DND-41 (cell line): ENCODE measurements around the gene DLG2.

Experiments used
- EZH2 ChIP-seq: IDR thresholded peaks from 3 replicates; pipeline ENCODE4 v1.6.1; 2012; ENCODE audit warnings: borderline replicate concordance, low read depth, mild to moderate bottlenecking, moderate library complexity, low read length, inconsistent platforms; ENCODE audit not compliant: severe bottlenecking
- TF ChIP-seq, protein P1 (sequence below): IDR thresholded peaks from 2 replicates; pipeline ENCODE4 v1.5.1; 2012; ENCODE audit warnings: borderline replicate concordance, low read length, moderate library complexity, mild to moderate bottlenecking; ENCODE audit not compliant: poor library complexity, severe bottlenecking; ENCODE audit errors: extremely low read depth

- TF ChIP-seq, protein P1, sequence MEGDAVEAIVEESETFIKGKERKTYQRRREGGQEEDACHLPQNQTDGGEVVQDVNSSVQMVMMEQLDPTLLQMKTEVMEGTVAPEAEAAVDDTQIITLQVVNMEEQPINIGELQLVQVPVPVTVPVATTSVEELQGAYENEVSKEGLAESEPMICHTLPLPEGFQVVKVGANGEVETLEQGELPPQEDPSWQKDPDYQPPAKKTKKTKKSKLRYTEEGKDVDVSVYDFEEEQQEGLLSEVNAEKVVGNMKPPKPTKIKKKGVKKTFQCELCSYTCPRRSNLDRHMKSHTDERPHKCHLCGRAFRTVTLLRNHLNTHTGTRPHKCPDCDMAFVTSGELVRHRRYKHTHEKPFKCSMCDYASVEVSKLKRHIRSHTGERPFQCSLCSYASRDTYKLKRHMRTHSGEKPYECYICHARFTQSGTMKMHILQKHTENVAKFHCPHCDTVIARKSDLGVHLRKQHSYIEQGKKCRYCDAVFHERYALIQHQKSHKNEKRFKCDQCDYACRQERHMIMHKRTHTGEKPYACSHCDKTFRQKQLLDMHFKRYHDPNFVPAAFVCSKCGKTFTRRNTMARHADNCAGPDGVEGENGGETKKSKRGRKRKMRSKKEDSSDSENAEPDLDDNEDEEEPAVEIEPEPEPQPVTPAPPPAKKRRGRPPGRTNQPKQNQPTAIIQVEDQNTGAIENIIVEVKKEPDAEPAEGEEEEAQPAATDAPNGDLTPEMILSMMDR = no peak
- TF ChIP-seq EZH2 = no peak
Measured at GRCh38 chr11:85475660-85476517, 151.3 kb downstream of the DLG2 start.
